Right kidney (tissue), 1 donor: Measurements from ENCODE around the gene HAUS3.
"Not testable (repeated sequence)": the region's sequence is repeated elsewhere in the genome, so short reads cannot be mapped to it uniquely, and the experiment has no call there.

Source experiments
- DNase-seq: peaks from one replicate; pipeline ENCODE4 v3.0.0-alpha.2; 2016

The HAUS3 gene

GRCh38 chr4:2251795-2252529 lies 10.0 kb upstream of the HAUS3 start:
- no peak for DNase-seq

- DNase-seq = no peak
These were observed 9.3 kb upstream of the HAUS3 start for GRCh38 chr4:2251073-2251794.

- DNase-seq = no peak
These were observed 8.6 kb upstream of the HAUS3 start for GRCh38 chr4:2250357-2251072.

GRCh38 chr4:2249526-2250356 lies 7.8 kb upstream of the HAUS3 start:
- no peak for DNase-seq

- no peak for DNase-seq
These were observed 6.9 kb upstream of the HAUS3 start for GRCh38 chr4:2248821-2249261.

GRCh38 chr4:2248044-2248780 lies 6.3 kb upstream of the HAUS3 start:
- no peak for DNase-seq

- no peak for DNase-seq
These were observed 5.5 kb upstream of the HAUS3 start for GRCh38 chr4:2247128-2248043.

GRCh38 chr4:2246384-2247127 lies 4.6 kb upstream of the HAUS3 start:
- DNase-seq = no peak

GRCh38 chr4:2245787-2246275 lies 3.9 kb upstream of the HAUS3 start:
- no peak for DNase-seq

- DNase-seq = no peak
These were observed 3.3 kb upstream of the HAUS3 start for GRCh38 chr4:2245057-2245786.

GRCh38 chr4:2243681-2244380 lies 1.9 kb upstream of the HAUS3 start:
- peak; percentile 32 for DNase-seq

GRCh38 chr4:2241003-2241402 lies 918 bp downstream of the HAUS3 start:
- DNase-seq = no peak

GRCh38 chr4:2236944-2237666 lies 4.8 kb downstream of the HAUS3 start:
- no peak for DNase-seq

GRCh38 chr4:2231082-2231481 lies 10.8 kb downstream of the HAUS3 start:
- no peak for DNase-seq

GRCh38 chr4:2226261-2226660 lies 15.7 kb downstream of the HAUS3 start:
- DNase-seq = no peak

GRCh38 chr4:2222838-2223237 lies 19.1 kb downstream of the HAUS3 start:
- DNase-seq = peak; percentile 2

GRCh38 chr4:2221378-2221777 lies 20.5 kb downstream of the HAUS3 start:
- DNase-seq = not testable (repeated sequence)
